Smooth muscle cell (in vitro differentiated cells): Measurements from ENCODE around the gene GABPB1. TPM values are rescaled to one million over a fixed set of nuclear protein-coding genes. Genes with fewer than 3 reads are reported as not detected.

ENCODE experiments used
- DNase-seq: peaks from one replicate; lab custom pipeline; 2025; ENCODE audit not compliant: unreplicated experiment; lab: John Stamatoyannopoulos, UW
- H2AFZ ChIP-seq: fragments of 200-600 bp; sonication (generic); 2 replicates; pipeline ENCODE4 v1.6.0; 2016; ENCODE audit warnings: antibody characterized with exemption, low read depth, mild to moderate bottlenecking
- H3F3A ChIP-seq: fragments of 200-600 bp; sonication (generic); 2 replicates; pipeline ENCODE4 v1.6.0; 2017; ENCODE audit warnings: antibody characterized with exemption, low read depth
- H3K27ac ChIP-seq: fragments of 200-600 bp; sonication (generic); 2 replicates; pipeline ENCODE4 v1.5.1; 2016; ENCODE audit warnings: low read depth, mild to moderate bottlenecking
- H3K27me3 ChIP-seq: fragments of 200-600 bp; sonication (generic); 2 replicates; pipeline ENCODE4 v1.6.1; 2016; ENCODE audit warnings: low read depth, mild to moderate bottlenecking
- H3K36me3 ChIP-seq: fragments of 200-600 bp; sonication (generic); 2 replicates; pipeline ENCODE4 v1.5.1; 2016; ENCODE audit warnings: low read depth
- H3K4me1 ChIP-seq: fragments of 200-600 bp; sonication (generic); 2 replicates; pipeline ENCODE4 v1.5.1; 2016; ENCODE audit warnings: low read depth
- H3K4me2 ChIP-seq: fragments of 200-600 bp; sonication (generic); 2 replicates; pipeline ENCODE4 v1.6.0; 2016; ENCODE audit warnings: mild to moderate bottlenecking
- H3K4me3 ChIP-seq: fragments of 200-600 bp; sonication (generic); 2 replicates; pipeline ENCODE4 v1.5.1; 2016; ENCODE audit warnings: mild to moderate bottlenecking
- H3K79me2 ChIP-seq: fragments of 200-600 bp; sonication (generic); 2 replicates; pipeline ENCODE4 v1.6.0; 2016; ENCODE audit warnings: low read depth, mild to moderate bottlenecking
- H3K9ac ChIP-seq: fragments of 200-600 bp; sonication (generic); 2 replicates; pipeline ENCODE4 v1.6.0; 2016; ENCODE audit warnings: low read depth
- H3K9me3 ChIP-seq: fragments of 200-600 bp; sonication (generic); replicated peaks from 2 replicates; pipeline ENCODE4 v1.5.1; 2016; ENCODE audit warnings: low read depth
- H4K20me1 ChIP-seq: fragments of 200-600 bp; sonication (generic); 2 replicates; pipeline ENCODE4 v1.6.0; 2016; ENCODE audit warnings: low read depth
- CTCF ChIP-seq: fragments of 200-600 bp; sonication (generic); IDR thresholded peaks from 2 replicates; pipeline ENCODE4 v1.5.1; 2017; ENCODE audit warnings: borderline replicate concordance, mild to moderate bottlenecking, antibody characterized with exemption; ENCODE audit not compliant: insufficient read depth, poor library complexity, severe bottlenecking
- WGBS: methylation state at CpG from one replicate; pipeline ENCODE4 v1.1.7; 2016; ENCODE audit warnings: low lambda C conversion rate; 5-methylcytosine and 5-hydroxymethylcytosine counted together
- polyA plus RNA-seq: library from polyadenylated mRNA; unstranded; fragments of >200 nt; fragmentation: Nextera tagmentation; extraction: Ambion mirVana; gene quantifications from 2 replicates; pipeline ENCODE4 v1.2.1, GENCODE V29; 2016
- total RNA-seq: library from RNA; depleted of rRNA; stranded (reverse); fragments of >200 nt; gene quantifications from 2 replicates; pipeline ENCODE4 v1.2.3, GENCODE V29; 2014

The GABPB1 gene
- total and polyA plus RNA-seq, 2 experiments from 2014 or later: 24.1 to 49.3 TPM

GRCh38 chr15:50350621-50351020 lies 4.4 kb downstream of the GABPB1 start:
- no peak for TF ChIP-seq CTCF
- Histone ChIP-seq H3K9ac (no peak overlapping the region), H4K20me1 (peaks cover 62% of the 10 kb centered on the region), H3K27ac (no peak overlapping the region), H3F3A (peaks cover 9% of the 10 kb centered on the region), H3K4me1 (peaks cover 40% of the 10 kb centered on the region), H3K27me3 (no peaks in the 10 kb centered on the region), H3K4me3 (no peak overlapping the region), H3K9me3 (no peaks in the 10 kb centered on the region), H3K36me3 (no peaks in the 10 kb centered on the region), H3K4me2 (no peak overlapping the region), H3K79me2 (peaks cover 84% of the 10 kb centered on the region), H2AFZ (no peak overlapping the region)
- no peak for DNase-seq
- WGBS: 93% methylated on average over 3 of the region's 3 CpGs

GRCh38 chr15:50345298-50345697 lies 9.7 kb downstream of the GABPB1 start:
- DNase-seq: no peak
- no peaks in the 10 kb centered on the region for H3F3A ChIP-seq
- H2AFZ ChIP-seq: no peak overlapping the region
- H3K9ac ChIP-seq: no peak overlapping the region
- no peaks in the 10 kb centered on the region for H3K36me3 ChIP-seq
- no peak overlapping the region for H3K27ac ChIP-seq
- 94% methylated on average over 5 of the region's 5 CpGs for WGBS
- H3K9me3 ChIP-seq: no peaks in the 10 kb centered on the region
- no peak overlapping the region for H3K4me2 ChIP-seq
- peaks cover 14% of the 10 kb centered on the region for H3K4me1 ChIP-seq
- H3K79me2 ChIP-seq: peaks cover 91% of the 10 kb centered on the region
- no peak for TF ChIP-seq CTCF
- H3K4me3 ChIP-seq: no peak overlapping the region
- H4K20me1 ChIP-seq: peaks cover 55% of the 10 kb centered on the region
- H3K27me3 ChIP-seq: no peaks in the 10 kb centered on the region

- no peak for DNase-seq
- H4K20me1 ChIP-seq: peaks cover 49% of the 10 kb centered on the region
- no peak overlapping the region for H3K27ac ChIP-seq
- WGBS: 98% methylated on average over 3 of the region's 3 CpGs
- no peaks in the 10 kb centered on the region for H3K36me3 ChIP-seq
- no peak for TF ChIP-seq CTCF
- no peaks in the 10 kb centered on the region for H3K27me3 ChIP-seq
- peaks cover 2% of the 10 kb centered on the region for H3K4me1 ChIP-seq
- H3F3A ChIP-seq: no peaks in the 10 kb centered on the region
- no peaks in the 10 kb centered on the region for H3K9me3 ChIP-seq
- no peak overlapping the region for H3K4me3 ChIP-seq
- no peak overlapping the region for H3K9ac ChIP-seq
- H2AFZ ChIP-seq: no peak overlapping the region
- peaks cover 89% of the 10 kb centered on the region for H3K79me2 ChIP-seq
- no peak overlapping the region for H3K4me2 ChIP-seq
Measured at GRCh38 chr15:50344006-50344464, 11.0 kb downstream of the GABPB1 start.

GRCh38 chr15:50341616-50342136 lies 13.3 kb downstream of the GABPB1 start:
- H3K27ac ChIP-seq: no peak overlapping the region
- DNase-seq: no peak
- H3F3A ChIP-seq: no peaks in the 10 kb centered on the region
- H3K36me3 ChIP-seq: no peaks in the 10 kb centered on the region
- 96% methylated on average over 7 of the region's 7 CpGs for WGBS
- H3K27me3 ChIP-seq: no peaks in the 10 kb centered on the region
- no peaks in the 10 kb centered on the region for H3K9me3 ChIP-seq
- no peak overlapping the region for H3K4me2 ChIP-seq
- H3K4me3 ChIP-seq: no peak overlapping the region
- no peak for TF ChIP-seq CTCF
- no peak overlapping the region for H2AFZ ChIP-seq
- no peak overlapping the region for H3K9ac ChIP-seq
- peaks cover 80% of the 10 kb centered on the region for H3K79me2 ChIP-seq
- no peaks in the 10 kb centered on the region for H3K4me1 ChIP-seq
- H4K20me1 ChIP-seq: peaks cover 33% of the 10 kb centered on the region
